Activated T-cell treated with anti-CD3 and anti-CD28 coated beads, Interleukin-2, amount 50 U/mL, for 24 hours (primary cell): ENCODE results near the gene FAM20C.

ENCODE experiments used
- DNase-seq: peaks from one replicate; pipeline ENCODE4 v3.0.0-alpha.2; 2020
- H3K27ac Mint-ChIP-seq: 2 replicates; pipeline ENCODE4 v1.8.0; 2020; ENCODE audit warnings: mild to moderate bottlenecking, mixed read lengths
- H3K27me3 Mint-ChIP-seq: 2 replicates; pipeline ENCODE4 v1.8.0; 2020; ENCODE audit warnings: mixed read lengths
- H3K36me3 Mint-ChIP-seq: 2 replicates; pipeline ENCODE4 v1.8.0; 2020; ENCODE audit warnings: low read depth, mixed read lengths
- H3K4me1 Mint-ChIP-seq: 2 replicates; pipeline ENCODE4 v1.8.0; 2020; ENCODE audit warnings: low read depth, mixed read lengths
- H3K4me3 Mint-ChIP-seq: 2 replicates; pipeline ENCODE4 v1.8.0; 2020; ENCODE audit warnings: mild to moderate bottlenecking, moderate library complexity, mixed read lengths
- H3K9me3 Mint-ChIP-seq: 2 replicates; pipeline ENCODE4 v1.8.0; 2020; ENCODE audit warnings: mixed read lengths

The FAM20C gene

GRCh38 chr7:228610-229009 lies 36.2 kb downstream of the FAM20C start:
- Mint-ChIP-seq H3K27me3 (peaks cover 13% of the 10 kb centered on the region), H3K4me3 (no peak overlapping the region), H3K4me1 (no peaks in the 10 kb centered on the region), H3K27ac (no peak overlapping the region), H3K36me3 (no peaks in the 10 kb centered on the region), H3K9me3 (no peaks in the 10 kb centered on the region)
- DNase-seq: no peak

- Mint-ChIP-seq H3K36me3 (no peaks in the 10 kb centered on the region), H3K4me3 (no peak overlapping the region), H3K4me1 (no peaks in the 10 kb centered on the region), H3K27ac (no peak overlapping the region), H3K27me3 (peaks cover 13% of the 10 kb centered on the region), H3K9me3 (no peaks in the 10 kb centered on the region)
- no peak for DNase-seq
Observed at GRCh38 chr7:229184-229964, 37.0 kb downstream of the FAM20C start.

- no peaks in the 10 kb centered on the region for H3K4me1 Mint-ChIP-seq
- no peak overlapping the region for H3K27ac Mint-ChIP-seq
- peaks cover 13% of the 10 kb centered on the region for H3K27me3 Mint-ChIP-seq
- no peak for DNase-seq
- H3K4me3 Mint-ChIP-seq: no peak overlapping the region
- no peaks in the 10 kb centered on the region for H3K9me3 Mint-ChIP-seq
- H3K36me3 Mint-ChIP-seq: no peaks in the 10 kb centered on the region
Observed at GRCh38 chr7:230274-230673, 37.9 kb downstream of the FAM20C start.

GRCh38 chr7:231030-231857 lies 38.9 kb downstream of the FAM20C start:
- Mint-ChIP-seq H3K9me3 (no peaks in the 10 kb centered on the region), H3K27me3 (peaks cover 13% of the 10 kb centered on the region), H3K36me3 (no peaks in the 10 kb centered on the region), H3K27ac (no peak overlapping the region), H3K4me3 (no peak overlapping the region), H3K4me1 (no peaks in the 10 kb centered on the region)
- no peak for DNase-seq

- no peak overlapping the region for H3K4me3 Mint-ChIP-seq
- H3K27ac Mint-ChIP-seq: no peak overlapping the region
- no peaks in the 10 kb centered on the region for H3K4me1 Mint-ChIP-seq
- H3K36me3 Mint-ChIP-seq: no peaks in the 10 kb centered on the region
- DNase-seq: no peak
- peaks cover 13% of the 10 kb centered on the region for H3K27me3 Mint-ChIP-seq
- no peaks in the 10 kb centered on the region for H3K9me3 Mint-ChIP-seq
Observed at GRCh38 chr7:231858-232246, 39.5 kb downstream of the FAM20C start.

- peaks cover 13% of the 10 kb centered on the region for H3K27me3 Mint-ChIP-seq
- no peak overlapping the region for H3K27ac Mint-ChIP-seq
- no peaks in the 10 kb centered on the region for H3K36me3 Mint-ChIP-seq
- no peaks in the 10 kb centered on the region for H3K9me3 Mint-ChIP-seq
- no peaks in the 10 kb centered on the region for H3K4me1 Mint-ChIP-seq
- no peak for DNase-seq
- no peak overlapping the region for H3K4me3 Mint-ChIP-seq
Observed at GRCh38 chr7:232410-233248, 40.3 kb downstream of the FAM20C start.

- peaks cover 13% of the 10 kb centered on the region for H3K27me3 Mint-ChIP-seq
- no peak overlapping the region for H3K27ac Mint-ChIP-seq
- H3K36me3 Mint-ChIP-seq: no peaks in the 10 kb centered on the region
- H3K4me1 Mint-ChIP-seq: no peaks in the 10 kb centered on the region
- DNase-seq: no peak
- H3K9me3 Mint-ChIP-seq: no peaks in the 10 kb centered on the region
- no peak overlapping the region for H3K4me3 Mint-ChIP-seq
Observed at GRCh38 chr7:233249-234035, 41.1 kb downstream of the FAM20C start.

- no peak overlapping the region for H3K27ac Mint-ChIP-seq
Observed at GRCh38 chr7:234051-234707, 41.8 kb downstream of the FAM20C start.

GRCh38 chr7:234708-235553 lies 42.6 kb downstream of the FAM20C start:
- Mint-ChIP-seq H3K9me3 (no peaks in the 10 kb centered on the region), H3K27me3 (peaks cover 9% of the 10 kb centered on the region)

More at GRCh38 chr7:234051-234707, 41.8 kb downstream of the FAM20C start:
- Mint-ChIP-seq H3K4me1 (no peaks in the 10 kb centered on the region), H3K9me3 (no peaks in the 10 kb centered on the region), H3K27me3 (peaks cover 13% of the 10 kb centered on the region), H3K4me3 (no peak overlapping the region), H3K36me3 (no peaks in the 10 kb centered on the region)
- DNase-seq: no peak

GRCh38 chr7:235576-236395 lies 43.4 kb downstream of the FAM20C start:
- Mint-ChIP-seq H3K27me3 (peaks cover 6% of the 10 kb centered on the region), H3K36me3 (no peaks in the 10 kb centered on the region), H3K9me3 (no peaks in the 10 kb centered on the region), H3K4me1 (no peaks in the 10 kb centered on the region), H3K4me3 (no peak overlapping the region), H3K27ac (no peak overlapping the region)
- no peak for DNase-seq

More at GRCh38 chr7:234708-235553, 42.6 kb downstream of the FAM20C start:
- H3K36me3 Mint-ChIP-seq: no peaks in the 10 kb centered on the region
- H3K4me3 Mint-ChIP-seq: no peak overlapping the region
- H3K27ac Mint-ChIP-seq: no peak overlapping the region
- DNase-seq: no peak
- H3K4me1 Mint-ChIP-seq: no peaks in the 10 kb centered on the region

- Mint-ChIP-seq H3K36me3 (no peaks in the 10 kb centered on the region), H3K4me3 (no peak overlapping the region), H3K27ac (no peak overlapping the region), H3K9me3 (no peaks in the 10 kb centered on the region), H3K4me1 (no peaks in the 10 kb centered on the region), H3K27me3 (peaks cover 8% of the 10 kb centered on the region)
- no peak for DNase-seq
Observed at GRCh38 chr7:236967-237366, 44.6 kb downstream of the FAM20C start.

- Mint-ChIP-seq H3K36me3 (no peaks in the 10 kb centered on the region), H3K27me3 (peaks cover 8% of the 10 kb centered on the region), H3K4me3 (no peak overlapping the region), H3K4me1 (no peaks in the 10 kb centered on the region), H3K9me3 (no peaks in the 10 kb centered on the region), H3K27ac (no peak overlapping the region)
- DNase-seq: no peak
Observed at GRCh38 chr7:237385-237784, 45.0 kb downstream of the FAM20C start.
